ENCODE measurements around the gene CCDC30.

CCDC30 gene

GRCh38 chr1:42674682-42675081, 211.6 kb downstream of the CCDC30 start:
- no peak for TF ChIP-seq ZNF274 (IDR thresholded peaks at IDR 0.05; ENCODE audit: low read depth, low read length)
- no peak overlapping the region for H3K4me3 ChIP-seq (ENCODE audit: low read length)

GRCh38 chr1:42675467-42675866, 212.4 kb downstream of the CCDC30 start:
- no peak for TF ChIP-seq ZNF274 (IDR thresholded peaks at IDR 0.05; ENCODE audit: low read depth, low read length)
- no peak overlapping the region for H3K4me3 ChIP-seq (ENCODE audit: low read length)

- no peak for TF ChIP-seq ZNF274 (IDR thresholded peaks at IDR 0.05; ENCODE audit: low read depth, low read length)
Observed at GRCh38 chr1:42676534-42677087, 213.5 kb downstream of the CCDC30 start.

GRCh38 chr1:42679364-42679983, 216.4 kb downstream of the CCDC30 start:
- TF ChIP-seq ZNF274 (IDR thresholded peaks at IDR 0.05; ENCODE audit: low read depth, low read length), result no peak
- no peak overlapping the region for H3K4me3 ChIP-seq (ENCODE audit: low read length)

More at GRCh38 chr1:42676534-42677087, 213.5 kb downstream of the CCDC30 start:
- no peak overlapping the region for H3K4me3 ChIP-seq (ENCODE audit: low read length)

- no peak overlapping the region for H3K4me3 ChIP-seq (ENCODE audit: low read length)
- no peak for TF ChIP-seq ZNF274 (IDR thresholded peaks at IDR 0.05; ENCODE audit: low read depth, low read length)
Observed at GRCh38 chr1:42680055-42680454, 217.0 kb downstream of the CCDC30 start.

- H3K4me3 ChIP-seq (ENCODE audit: low read length), result peak overlapping the region; percentile 86
Observed at GRCh38 chr1:42680921-42681683, 218.0 kb downstream of the CCDC30 start.

GRCh38 chr1:42681741-42682483, 218.8 kb downstream of the CCDC30 start, which contains the start of gene YBX1:
Gene YBX1 (plus strand): TSS chr1:42682418. CDS start chr1:42682566, 148 bp downstream.
- peak within 1 kb of the TSS; percentile 96 for H3K4me3 ChIP-seq (ENCODE audit: low read length)
- TF ChIP-seq ZNF274 (IDR thresholded peaks at IDR 0.05; ENCODE audit: low read depth, low read length), result no peak

More at GRCh38 chr1:42680921-42681683, 218.0 kb downstream of the CCDC30 start:
- TF ChIP-seq ZNF274 (IDR thresholded peaks at IDR 0.05; ENCODE audit: low read depth, low read length), result no peak

GRCh38 chr1:42682484-42682738, 219.3 kb downstream of the CCDC30 start:
- peak overlapping the region; percentile 96 for H3K4me3 ChIP-seq (ENCODE audit: low read length)

- peak overlapping the region; percentile 96 for H3K4me3 ChIP-seq (ENCODE audit: low read length)
- no peak for TF ChIP-seq ZNF274 (IDR thresholded peaks at IDR 0.05; ENCODE audit: low read depth, low read length)
Observed at GRCh38 chr1:42682739-42683531, 219.8 kb downstream of the CCDC30 start.

GRCh38 chr1:42684139-42684538, 221.1 kb downstream of the CCDC30 start:
- peak overlapping the region; percentile 96 for H3K4me3 ChIP-seq (ENCODE audit: low read length)
- TF ChIP-seq ZNF274 (IDR thresholded peaks at IDR 0.05; ENCODE audit: low read depth, low read length), result no peak

- no peak for TF ChIP-seq ZNF274 (IDR thresholded peaks at IDR 0.05; ENCODE audit: low read depth, low read length)
- peak overlapping the region; percentile 96; the same call in 1 of the 2 replicates for H3K4me3 ChIP-seq (ENCODE audit: low read length)
Observed at GRCh38 chr1:42686418-42686817, 223.3 kb downstream of the CCDC30 start.

GRCh38 chr1:42689912-42690311, 226.8 kb downstream of the CCDC30 start:
- H3K4me3 ChIP-seq (ENCODE audit: low read length), result no peak overlapping the region
- no peak for TF ChIP-seq ZNF274 (IDR thresholded peaks at IDR 0.05; ENCODE audit: low read depth, low read length)

GRCh38 chr1:42690477-42691156, 227.5 kb downstream of the CCDC30 start:
- no peak for TF ChIP-seq ZNF274 (IDR thresholded peaks at IDR 0.05; ENCODE audit: low read depth, low read length)
- H3K4me3 ChIP-seq (ENCODE audit: low read length), result no peak overlapping the region
